ENCODE measurements around the gene ENO1. TPM values are rescaled to one million over a fixed set of nuclear protein-coding genes. Genes with fewer than 3 reads are reported as not detected.

Gene ENO1
- total RNA-seq, 1 experiment from 2014 or later, result 2,334 TPM

DNA sequence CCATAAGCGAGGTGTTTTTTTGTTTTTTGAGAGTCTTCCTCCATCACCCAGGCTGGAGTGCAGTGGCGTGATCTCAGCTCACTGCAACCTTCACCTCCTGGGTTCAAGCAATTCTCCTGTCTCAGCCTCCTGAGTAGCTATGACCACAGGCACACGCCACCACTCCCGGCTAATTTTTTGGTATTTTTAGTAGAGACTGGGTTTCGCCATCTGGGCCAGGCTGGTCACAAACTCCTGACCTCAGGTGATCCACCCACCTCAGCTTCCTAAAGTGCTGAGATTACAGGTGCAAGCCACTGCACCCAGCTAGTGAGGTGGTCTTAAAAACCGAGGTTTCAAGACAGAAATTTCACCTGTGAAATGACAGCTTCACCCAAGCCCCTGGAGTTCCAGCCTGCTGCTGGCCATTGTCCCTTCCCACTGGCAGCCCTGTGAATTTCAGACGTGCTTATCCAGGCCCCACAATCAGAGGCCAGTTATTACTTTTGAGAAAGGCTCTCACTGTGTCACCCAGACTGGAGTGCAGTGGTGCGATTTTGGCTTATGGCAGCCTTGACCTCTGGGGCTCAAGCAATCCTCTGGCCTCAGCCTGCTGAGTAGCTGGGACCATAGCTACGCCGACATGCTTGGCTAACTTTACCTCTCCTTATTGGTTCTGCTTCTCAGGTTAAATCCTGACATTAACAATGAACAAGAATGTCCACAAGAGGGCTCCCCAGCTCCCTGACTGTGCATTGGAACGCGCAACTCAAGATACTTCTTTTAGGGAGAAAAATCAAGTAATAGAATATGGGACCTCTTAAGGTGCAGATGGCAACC lies 19.4 kb downstream of the ENO1 start:
- no peak for DNase-seq (ENCODE audit: low read depth, low spot score)
- no peak overlapping the region for H3K9ac ChIP-seq (ENCODE audit: low read length)
- peaks cover 44% of the 10 kb centered on the region for H4K20me1 ChIP-seq (ENCODE audit: insufficient read depth)
- H3K4me1 ChIP-seq (ENCODE audit: control insufficient read depth in 1 of 2, insufficient read depth in 2 of 2, low read length in 2 of 2), result peaks cover 2 to 37% of the 10 kb centered on the region in 2 experiments; a peak in 2 of 4 replicates
- H3K36me3 ChIP-seq (ENCODE audit: control insufficient read depth in 1 of 2, insufficient read depth in 2 of 2, low read length in 2 of 2), result peaks cover 44 to 51% of the 10 kb centered on the region in 2 experiments
- no peaks in the 10 kb centered on the region for H3K9me3 ChIP-seq (ENCODE audit: control insufficient read depth in 1 of 2, insufficient read depth in 1 of 2, low read depth in 1 of 2, low read length in 2 of 2)
- intact Hi-C loops (cut with micrococcal nuclease), result no loop called here
- no peak overlapping the region for H3K4me3 ChIP-seq (replicated peaks in 1 of 2; ENCODE audit: low read depth in 1 of 2, low read length in 2 of 2)
- no peaks in the 10 kb centered on the region for H3K27me3 ChIP-seq (ENCODE audit: insufficient read depth, low read length)
- H3K27ac ChIP-seq (ENCODE audit: low read depth, low read length), result peak overlapping the region; percentile 19; the same call in 1 of the 2 replicates
- ChIA-PET CTCF (interaction anchor here (0.7 to 10.3 kb wide), 5 partner anchors 8 to 146 kb away, joined by 3 to 103 read pairs (median 5); no protein-coding TSS in a partner anchor), RAD21 (ENCODE audit: low non-redundant PET in 1 of 2, low total read pairs in 2 of 2, uncharacterized antibody in 2 of 2, unreplicated experiment in 2 of 2) (interaction anchor here in 1 of 2 experiments (0.6 to 2.0 kb wide), 2 partner anchors 38 to 146 kb away, joined by 3 to 5 read pairs; no protein-coding TSS in a partner anchor), POLR2A (interaction anchor here (0.6 to 1.7 kb wide), 5 partner anchors 10 to 25 kb away, joined by 3 to 7 read pairs (median 5); no protein-coding TSS in a partner anchor)
- H3K79me2 ChIP-seq (ENCODE audit: insufficient read depth, low read length), result peaks cover 40% of the 10 kb centered on the region
- BruUV-seq (replicated peaks), result no TSS peak
- H3K9me2 ChIP-seq (ENCODE audit: insufficient read depth), result no peaks in the 10 kb centered on the region
- ATAC-seq, result peak; percentile 63
- no peak overlapping the region for H2AFZ ChIP-seq (ENCODE audit: low read depth, low read length, poor library complexity, severe bottlenecking)
- H3K4me2 ChIP-seq (ENCODE audit: low read length), result no peak overlapping the region
- TF ChIP-seq CTCF (IDR thresholded peaks at IDR 0.05 in 2 of 3, conservative IDR thresholded peaks at IDR 0.05 in 1 of 3; ENCODE audit: borderline replicate concordance in 1 of 3, insufficient read depth in 1 of 3, low read depth in 2 of 3, low read length in 2 of 3) (peak; percentile 41 to 81 (median 50); a peak in 5 of 6 replicates), CEBPB (IDR thresholded peaks at IDR 0.05; ENCODE audit: low read depth) (no peak), EZH2 (IDR thresholded peaks at IDR 0.05) (no peak), CBX3 (IDR thresholded peaks at IDR 0.05; ENCODE audit: low read depth) (peak; percentile 53; the same call in 1 of the 2 replicates), FOSL1 (IDR thresholded peaks at IDR 0.05; ENCODE audit: low read depth) (no peak), ELF1 (IDR thresholded peaks at IDR 0.05; ENCODE audit: borderline replicate concordance, low read depth) (no peak; the same call in 1 of the 2 replicates), MAX (IDR thresholded peaks at IDR 0.05) (0 out of 2 replicates have a peak, but pooled peaks have one; percentile 7), EZH2phosphoT487 (IDR thresholded peaks at IDR 0.05; ENCODE audit: borderline replicate concordance) (no peak), TCF7L2 (IDR thresholded peaks at IDR 0.05; ENCODE audit: borderline replicate concordance, extremely low read depth, insufficient read depth, insufficient read length) (no peak), ZFX (IDR thresholded peaks at IDR 0.05) (no peak), SIN3A (IDR thresholded peaks at IDR 0.05; ENCODE audit: low read depth) (peak; percentile 67; the same call in 1 of the 2 replicates), YY1 (IDR thresholded peaks at IDR 0.05; ENCODE audit: extremely low read depth, insufficient replicate concordance, low read depth, low read length) (no peak), POLR2A (IDR thresholded peaks at IDR 0.05; ENCODE audit: borderline replicate concordance, extremely low read depth, insufficient read depth, insufficient read length) (no peak), SRF (IDR thresholded peaks at IDR 0.05; ENCODE audit: low read depth) (no peak), RAD21 (IDR thresholded peaks at IDR 0.05; ENCODE audit: low read depth) (peak; percentile 60), EGR1 (IDR thresholded peaks at IDR 0.05; ENCODE audit: low read depth) (no peak), REST (IDR thresholded peaks at IDR 0.05; ENCODE audit: low read depth) (no peak), ZNF274 (IDR thresholded peaks at IDR 0.05; ENCODE audit: low read depth, low read length) (no peak), SP1 (IDR thresholded peaks at IDR 0.05; ENCODE audit: low read depth) (no peak), JUND (IDR thresholded peaks at IDR 0.05) (0 out of 2 replicates have a peak, but pooled peaks have one; percentile 18), POLR2AphosphoS5 (IDR thresholded peaks at IDR 0.05; ENCODE audit: low read depth, low read length) (peak; percentile 41)
- TF ChIP-seq, protein P1, sequence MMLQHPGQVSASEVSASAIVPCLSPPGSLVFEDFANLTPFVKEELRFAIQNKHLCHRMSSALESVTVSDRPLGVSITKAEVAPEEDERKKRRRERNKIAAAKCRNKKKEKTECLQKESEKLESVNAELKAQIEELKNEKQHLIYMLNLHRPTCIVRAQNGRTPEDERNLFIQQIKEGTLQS (IDR thresholded peaks at IDR 0.05), result no peak; the same call in 1 of the 2 replicates

All from HCT116 (cell line).